ENCODE results near the gene RICTOR. TPM values are rescaled to one million over a fixed set of nuclear protein-coding genes. Genes with fewer than 3 reads are reported as not detected.

The RICTOR gene
- total and polyA plus RNA-seq, 9 of the 15 experiments (the other 6 are each of a cell fraction or from before 2014, with no cell fraction given) = 13.9 to 46.6 (median 22.6) TPM

GRCh38 chr5:39082995-39083394 lies 8.8 kb upstream of the RICTOR start:
- no peaks in the 10 kb centered on the region for H3K9me1 ChIP-seq (ENCODE audit: control insufficient read depth, insufficient read depth, low read length)
- H3K36me3 ChIP-seq (ENCODE audit: control insufficient read depth, insufficient read depth, low read length) = no peaks in the 10 kb centered on the region
- POLR2A ChIA-PET = interaction anchor here (0.7 kb wide), 1 partner anchor 69 kb away, joined by 3 read pairs; no protein-coding TSS in a partner anchor
- CTCF ChIA-PET (ENCODE audit: low intra/inter-chr PET ratio) = no interaction called here
- no peak overlapping the region for H2AFZ ChIP-seq (ENCODE audit: low read depth, low read length)
- DNase-seq (ENCODE audit: extremely low read depth in 1 of 4, low spot score in 3 of 4) (no peak), FAIRE-seq (no peak), ATAC-seq (no peak)
- TF ChIP-seq ZFP36 (IDR thresholded peaks at IDR 0.05; ENCODE audit: low read depth, low read length, partially characterized antibody) = peak; percentile 50
- TF ChIP-seq ZBTB11 (CRISPR knock-in tag; IDR thresholded peaks at IDR 0.05) = no peak
- no peak overlapping the region for H3K4me2 ChIP-seq (ENCODE audit: insufficient read depth, low read length)
- no peaks in the 10 kb centered on the region for H4K20me1 ChIP-seq (replicated peaks; ENCODE audit: control insufficient read depth, insufficient read depth, low read length)
- no peaks in the 10 kb centered on the region for H3K27me3 ChIP-seq (ENCODE audit: control insufficient read depth in 2 of 2, insufficient read depth in 2 of 2, low read length in 2 of 2)
- intact Hi-C loops (cut with micrococcal nuclease) (loop anchor here (5.0 to 10.0 kb wide), 4 partner anchors 134 to 638 kb away; partner anchors contain the start of gene FYB1), in situ Hi-C loops (cut with MboI) (no loop called here)
- H3K27ac ChIP-seq (ENCODE audit: extremely low read depth, low read depth, low read length) = no peak overlapping the region
- H3K9ac ChIP-seq (ENCODE audit: insufficient read depth in 1 of 2, low read depth in 2 of 2, low read length in 2 of 2) = no peak overlapping the region
- 55% methylated on average over 3 of the region's 3 CpGs for WGBS (ENCODE audit: insufficient coverage, low coverage, missing lambda C conversion rate)
- H3K79me2 ChIP-seq (ENCODE audit: control insufficient read depth, insufficient read depth, low read length) = no peaks in the 10 kb centered on the region
- H3K4me3 ChIP-seq = no peak overlapping the region
- no TSS peak for BruUV-seq (replicated peaks)
- H3K9me3 ChIP-seq (replicated peaks; ENCODE audit: control insufficient read depth, insufficient read depth, low read depth, low read length) = no peaks in the 10 kb centered on the region
- H3K4me1 ChIP-seq (replicated peaks in 1 of 2; ENCODE audit: control insufficient read depth in 2 of 2, insufficient read depth in 2 of 2, low read length in 2 of 2) = no peaks in the 10 kb centered on the region; a peak in 1 of 5 replicates
